Thymus (tissue), 11 donors: Measurements from ENCODE around the gene EXOC6B. TPM values are rescaled to one million over a fixed set of nuclear protein-coding genes. Genes with fewer than 3 reads are reported as not detected.

Source experiments
- DNase-seq, 9 donors: peaks; one replicate each; pipeline ENCODE4 v3.0.0-alpha.2; 2013; ENCODE audit warnings: low spot score in 9 of 9, low read depth in 6 of 9, missing footprints in 1 of 9
- H3K27ac ChIP-seq, 2 donors: one replicate each; pipeline ENCODE4 v1.5.1; 2013; ENCODE audit warnings: control low read depth in 1 of 2, low read depth in 1 of 2, low read length in 1 of 2, mild to moderate bottlenecking in 1 of 2, moderate library complexity in 1 of 2
- H3K27me3 ChIP-seq, 2 donors: one replicate each; pipeline ENCODE4 v1.5.1; 2013; ENCODE audit warnings: low read length in 1 of 2; ENCODE audit not compliant: control insufficient read depth in 2 of 2, insufficient read depth in 1 of 2
- H3K36me3 ChIP-seq, 2 donors: one replicate each; pipeline ENCODE4 v1.5.1; 2013; ENCODE audit warnings: low read length in 1 of 2, mild to moderate bottlenecking in 1 of 2, moderate library complexity in 1 of 2; ENCODE audit not compliant: control insufficient read depth in 2 of 2, insufficient read depth in 2 of 2
- H3K4me1 ChIP-seq, 2 donors: one replicate each; pipeline ENCODE4 v1.5.1; 2013; ENCODE audit warnings: low read length in 2 of 2; ENCODE audit not compliant: control insufficient read depth in 2 of 2, insufficient read depth in 2 of 2
- H3K4me3 ChIP-seq, 2 donors: one replicate each; pipeline ENCODE4 v1.5.1; 2013; ENCODE audit warnings: low read length in 2 of 2, control low read depth in 1 of 2, mild to moderate bottlenecking in 1 of 2
- H3K9me3 ChIP-seq, 2 donors: one replicate each; pipeline ENCODE4 v1.5.1; 2013; ENCODE audit warnings: low read length in 1 of 2, mild to moderate bottlenecking in 1 of 2; ENCODE audit not compliant: control insufficient read depth in 2 of 2, insufficient read depth in 1 of 2
- WGBS: extraction: QIAGEN DNeasy Blood & Tissue Kit; methylation state at CpG from one replicate; pipeline ENCODE4 v1.1.7; 2013; 5-methylcytosine and 5-hydroxymethylcytosine counted together
- polyA plus RNA-seq: library from polyadenylated mRNA; stranded (reverse); fragments of 200-250 nt; gene quantifications from one replicate; pipeline ENCODE4 v1.2.3, GENCODE V29; 2013
- total RNA-seq: library from RNA; stranded (reverse); fragments of 120-200 nt; gene quantifications from one replicate; pipeline ENCODE4 v1.2.4, GENCODE V29; 2013
- donor health status: healthy.

Gene EXOC6B
- total and polyA plus RNA-seq, 2 donors, result 5.0 to 6.2 TPM

DNA sequence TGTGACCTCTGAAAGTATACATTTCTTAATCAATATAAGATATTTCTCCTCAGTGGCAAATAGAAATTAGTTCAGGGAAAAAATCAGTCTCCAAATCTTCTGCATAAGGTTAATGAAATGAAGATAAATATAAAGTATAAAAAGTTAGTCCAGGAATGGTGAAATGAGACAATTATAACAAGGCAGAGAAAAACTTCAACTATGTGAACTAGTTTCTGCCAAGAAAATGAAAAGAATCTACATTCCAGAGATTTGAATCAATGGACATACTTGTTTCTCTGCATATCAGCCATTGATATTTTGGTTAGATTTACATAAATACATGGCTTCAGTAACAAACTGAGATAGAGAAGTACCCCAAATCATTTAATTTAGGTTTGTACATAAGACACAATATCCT, 249.0 kb downstream of the EXOC6B start:
- H3K9me3 ChIP-seq, result no peaks in the 10 kb centered on the region
- H3K4me3 ChIP-seq, result no peak overlapping the region
- no peak for DNase-seq
- H3K27me3 ChIP-seq, result no peaks in the 10 kb centered on the region
- H3K27ac ChIP-seq, result no peak overlapping the region
- no peaks in the 10 kb centered on the region for H3K36me3 ChIP-seq
- no peaks in the 10 kb centered on the region for H3K4me1 ChIP-seq

DNA sequence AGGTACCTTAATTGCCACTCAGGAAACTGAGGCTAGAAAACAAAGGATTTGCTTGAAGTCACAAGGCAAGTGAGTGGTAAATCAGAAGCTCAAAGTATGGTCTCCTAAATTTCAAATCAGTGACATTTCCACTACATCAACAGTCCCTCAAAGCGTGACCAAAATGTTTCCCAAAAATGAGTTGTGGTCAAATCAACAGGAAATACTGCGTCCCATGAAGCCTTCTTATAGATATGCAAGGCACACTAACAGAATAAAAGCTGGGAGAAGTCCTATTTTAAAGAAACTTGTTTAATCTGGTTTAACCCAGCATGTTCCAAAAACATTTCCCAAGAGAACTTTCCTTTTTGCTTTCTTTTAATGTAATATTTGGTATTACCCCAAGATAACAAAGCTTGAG, 249.4 kb downstream of the EXOC6B start:
- H3K27ac ChIP-seq, result no peak overlapping the region
- DNase-seq, result no peak
- no peaks in the 10 kb centered on the region for H3K27me3 ChIP-seq
- H3K4me1 ChIP-seq, result no peaks in the 10 kb centered on the region
- no peak overlapping the region for H3K4me3 ChIP-seq
- no peaks in the 10 kb centered on the region for H3K36me3 ChIP-seq
- no peaks in the 10 kb centered on the region for H3K9me3 ChIP-seq
- 45% methylated on average over 2 of the region's 2 CpGs for WGBS

DNA sequence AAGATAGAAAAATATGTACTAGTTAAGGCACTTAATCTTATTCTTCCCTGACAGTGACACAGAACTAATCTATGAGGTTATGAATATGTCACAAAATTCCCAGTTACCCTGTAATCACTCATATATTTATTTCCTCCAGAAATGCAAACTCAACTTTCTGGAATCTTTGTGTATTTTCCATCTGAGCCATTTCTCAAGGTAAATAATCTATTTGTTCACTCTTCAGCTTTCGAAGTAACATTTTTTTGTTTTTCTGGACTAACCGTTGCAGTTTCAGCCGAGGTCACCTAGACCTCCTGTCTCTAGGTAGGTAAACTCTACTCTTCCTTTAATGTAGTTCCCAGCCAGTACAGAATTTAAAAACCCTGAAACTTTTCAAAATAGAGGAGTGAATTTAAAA, 250.9 kb downstream of the EXOC6B start:
- Histone ChIP-seq H3K4me1 (no peaks in the 10 kb centered on the region), H3K27ac (no peak overlapping the region), H3K27me3 (no peaks in the 10 kb centered on the region), H3K4me3 (no peak overlapping the region), H3K9me3 (no peaks in the 10 kb centered on the region), H3K36me3 (no peaks in the 10 kb centered on the region)
- no peak for DNase-seq
- WGBS, result 96% methylated on average over 3 of the region's 3 CpGs

GRCh38 chr2:72573232-72573631, 252.6 kb downstream of the EXOC6B start:
- H3K27me3 ChIP-seq, result no peaks in the 10 kb centered on the region
- DNase-seq, result no peak
- no peaks in the 10 kb centered on the region for H3K36me3 ChIP-seq
- no peaks in the 10 kb centered on the region for H3K9me3 ChIP-seq
- no peaks in the 10 kb centered on the region for H3K4me1 ChIP-seq
- 94% methylated on average over 1 of the region's 1 CpG for WGBS
- no peak overlapping the region for H3K27ac ChIP-seq
- H3K4me3 ChIP-seq, result no peak overlapping the region

GRCh38 chr2:72572501-72572900, 253.3 kb downstream of the EXOC6B start:
- H3K27me3 ChIP-seq, result no peaks in the 10 kb centered on the region
- WGBS, result 95% methylated on average over 2 of the region's 2 CpGs

GRCh38 chr2:72570413-72570812, 255.4 kb downstream of the EXOC6B start:
- Histone ChIP-seq H3K36me3 (no peaks in the 10 kb centered on the region), H3K4me3 (no peak overlapping the region), H3K9me3 (no peaks in the 10 kb centered on the region), H3K27ac (no peak overlapping the region), H3K27me3 (no peaks in the 10 kb centered on the region), H3K4me1 (no peaks in the 10 kb centered on the region)
- 94% methylated on average over 1 of the region's 1 CpG for WGBS
- no peak for DNase-seq

More at GRCh38 chr2:72572501-72572900, 253.3 kb downstream of the EXOC6B start:
- DNase-seq, result no peak
- Histone ChIP-seq H3K36me3 (no peaks in the 10 kb centered on the region), H3K9me3 (no peaks in the 10 kb centered on the region), H3K4me3 (no peak overlapping the region), H3K27ac (no peak overlapping the region), H3K4me1 (no peaks in the 10 kb centered on the region)

DNA sequence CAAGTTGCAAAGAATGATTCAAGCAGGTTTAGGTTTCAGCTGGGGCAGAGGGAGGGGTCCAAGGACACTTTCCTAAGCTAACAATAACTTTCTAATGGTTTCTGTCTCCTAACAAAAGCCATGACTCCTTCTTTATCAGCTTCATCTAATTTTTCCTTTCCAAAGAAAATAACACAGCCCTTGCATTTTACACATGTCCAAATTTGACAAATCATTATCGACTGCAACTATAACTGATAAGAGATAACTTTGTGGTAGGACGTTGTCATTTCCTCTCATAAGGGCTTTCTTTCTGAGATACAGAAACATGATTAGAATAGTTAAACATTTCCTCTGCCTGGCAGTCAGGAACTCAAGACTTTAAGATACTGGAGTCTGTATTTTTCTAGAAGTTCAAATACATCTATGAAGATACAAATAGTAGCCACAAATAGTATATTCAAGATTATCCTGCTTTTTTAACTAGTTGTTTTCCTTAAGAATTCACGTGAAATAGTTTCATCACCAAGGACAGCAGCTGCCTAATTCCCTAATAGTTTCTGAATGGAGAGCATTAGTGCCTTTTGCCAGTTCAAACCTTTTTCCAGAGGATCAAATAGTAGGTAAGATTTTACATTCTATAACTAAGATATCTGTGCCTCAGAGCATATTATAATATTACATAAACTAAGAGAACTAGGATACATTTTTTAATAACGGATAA, 263.2 kb downstream of the EXOC6B start:
- Histone ChIP-seq H3K36me3 (no peaks in the 10 kb centered on the region), H3K27me3 (no peaks in the 10 kb centered on the region), H3K4me3 (no peak overlapping the region), H3K27ac (no peak overlapping the region), H3K4me1 (no peaks in the 10 kb centered on the region), H3K9me3 (no peaks in the 10 kb centered on the region)
- no peak for DNase-seq
- WGBS, result 34% methylated on average over 4 of the region's 4 CpGs

DNA sequence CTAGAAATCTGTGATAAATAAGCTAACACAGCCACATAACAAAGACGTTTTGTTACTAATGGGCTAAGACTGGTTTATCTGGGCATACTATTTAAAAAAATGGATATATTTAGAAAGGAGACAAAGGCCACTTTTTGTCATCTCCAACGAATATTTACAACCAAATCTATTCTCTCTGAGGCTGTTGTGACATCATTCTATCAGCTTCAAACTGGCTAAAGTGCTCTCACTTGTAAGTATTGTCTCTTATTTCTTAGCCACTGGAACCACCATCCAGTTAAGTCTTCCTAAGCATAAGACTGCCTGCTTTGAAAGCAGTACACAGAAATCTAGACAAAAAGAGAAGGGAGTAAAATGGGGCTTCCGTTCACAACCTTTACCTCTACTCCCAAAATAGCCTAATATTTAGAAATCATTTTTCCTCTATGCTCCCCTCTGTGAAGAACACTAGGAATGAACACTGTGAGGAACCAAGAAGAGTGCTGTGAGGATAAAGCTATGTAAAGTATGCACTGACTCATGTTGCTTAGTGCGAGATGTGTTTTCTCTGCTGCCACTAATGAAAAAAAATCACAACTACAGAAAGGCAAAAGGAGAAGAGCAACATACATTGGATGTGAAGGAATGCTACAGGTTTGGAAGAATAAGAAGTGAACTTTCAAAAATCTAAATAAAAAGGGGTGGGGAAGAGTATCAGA, 264.1 kb downstream of the EXOC6B start:
- H3K27me3 ChIP-seq, result no peaks in the 10 kb centered on the region
- H3K27ac ChIP-seq, result no peak overlapping the region
- H3K36me3 ChIP-seq, result no peaks in the 10 kb centered on the region
- 91% methylated on average over 4 of the region's 4 CpGs for WGBS
- H3K4me1 ChIP-seq, result no peaks in the 10 kb centered on the region
- H3K4me3 ChIP-seq, result no peak overlapping the region
- DNase-seq, result no peak
- no peaks in the 10 kb centered on the region for H3K9me3 ChIP-seq

DNA sequence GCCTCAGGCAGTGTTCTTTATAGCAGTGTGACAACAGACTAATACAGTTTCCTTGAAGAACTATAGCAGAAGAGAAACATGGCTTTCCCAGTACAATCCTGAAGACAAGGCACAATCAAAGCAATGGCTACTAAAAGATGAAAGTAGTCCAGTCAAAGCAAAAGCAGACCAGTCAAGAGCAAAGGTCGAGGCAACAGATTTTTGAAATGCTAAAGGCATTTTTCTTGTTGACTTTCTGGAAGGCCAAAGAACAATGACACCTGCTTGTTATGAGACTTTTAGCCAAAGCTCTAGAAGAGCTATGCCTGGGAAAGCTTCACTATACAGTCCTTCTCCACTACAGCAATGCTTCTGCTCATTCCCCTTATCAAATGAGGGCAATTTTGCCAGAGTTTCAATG, 269.9 kb downstream of the EXOC6B start:
- no peaks in the 10 kb centered on the region for H3K9me3 ChIP-seq
- DNase-seq, result no peak
- H3K27ac ChIP-seq, result no peak overlapping the region
- 91% methylated on average over 1 of the region's 1 CpG for WGBS
- H3K36me3 ChIP-seq, result no peaks in the 10 kb centered on the region
- no peaks in the 10 kb centered on the region for H3K4me1 ChIP-seq
- H3K27me3 ChIP-seq, result no peaks in the 10 kb centered on the region
- no peak overlapping the region for H3K4me3 ChIP-seq
